Loucy (cell line): ENCODE results near the gene BLVRA.

Experiments
- H2AFZ ChIP-seq: fragments of 200-600 bp; sonication (generic); 2 replicates; pipeline ENCODE4 v1.6.0; 2016; ENCODE audit warnings: antibody characterized with exemption, mild to moderate bottlenecking, low read length, moderate library complexity
- H3F3A ChIP-seq: fragments of 200-600 bp; 2 replicates; pipeline ENCODE4 v1.6.0; 2016; ENCODE audit warnings: antibody characterized with exemption, low read depth, mild to moderate bottlenecking
- H3K27me3 ChIP-seq: fragments of 200-600 bp; sonication (generic); 2 replicates; pipeline ENCODE4 v1.6.1; 2014; ENCODE audit warnings: low read length, mild to moderate bottlenecking; ENCODE audit not compliant: insufficient read depth, poor library complexity, severe bottlenecking
- H3K36me3 ChIP-seq: fragments of 200-600 bp; sonication (generic); 2 replicates; pipeline ENCODE4 v1.6.1; 2016; ENCODE audit warnings: low read length; ENCODE audit not compliant: insufficient read depth
- H3K4me1 ChIP-seq: fragments of 200-600 bp; sonication (generic); 2 replicates; pipeline ENCODE4 v1.5.1; 2014; ENCODE audit warnings: low read length, mild to moderate bottlenecking; ENCODE audit not compliant: insufficient read depth, poor library complexity, severe bottlenecking
- H3K4me2 ChIP-seq: fragments of 200-600 bp; sonication (generic); 2 replicates; pipeline ENCODE4 v1.6.0; 2014; ENCODE audit warnings: antibody characterized with exemption, low read length, low read depth, mild to moderate bottlenecking; ENCODE audit not compliant: poor library complexity, severe bottlenecking
- H3K4me3 ChIP-seq: fragments of 200-600 bp; sonication (generic); 2 replicates; pipeline ENCODE4 v1.5.1; 2014; ENCODE audit warnings: low read length, mild to moderate bottlenecking, mixed read lengths; ENCODE audit not compliant: poor library complexity, severe bottlenecking
- H3K79me2 ChIP-seq: fragments of 200-600 bp; sonication (generic); 2 replicates; pipeline ENCODE4 v1.6.1; 2014; ENCODE audit warnings: low read length; ENCODE audit not compliant: insufficient read depth
- H3K9ac ChIP-seq: fragments of 200-600 bp; sonication (generic); 2 replicates; pipeline ENCODE4 v1.6.0; 2014; ENCODE audit warnings: mild to moderate bottlenecking, low read depth, low read length, moderate library complexity; ENCODE audit not compliant: poor library complexity, severe bottlenecking
- H3K9me2 ChIP-seq: fragments of 200-600 bp; sonication (generic); replicated peaks from 2 replicates; pipeline ENCODE4 v1.6.1; 2016; ENCODE audit warnings: low read depth, low read length, mixed read lengths
- H3K9me3 ChIP-seq: fragments of 200-600 bp; sonication (generic); 2 replicates; pipeline ENCODE4 v1.6.1; 2014; ENCODE audit warnings: mild to moderate bottlenecking, antibody characterized with exemption, low read length, low read depth; ENCODE audit not compliant: insufficient read depth
- H4K20me1 ChIP-seq: fragments of 200-600 bp; sonication (generic); 2 replicates; pipeline ENCODE4 v1.6.0; 2014; ENCODE audit warnings: antibody characterized with exemption, low read length, mild to moderate bottlenecking; ENCODE audit not compliant: insufficient read depth, poor library complexity, severe bottlenecking
- CTCF ChIP-seq: fragments of 200-600 bp; sonication (generic); conservative IDR thresholded peaks from 2 replicates; pipeline ENCODE4 v1.5.1; 2014; ENCODE audit warnings: mild to moderate bottlenecking, antibody characterized with exemption, low read length
- EZH2phosphoT487 ChIP-seq: fragments of 200-600 bp; IDR thresholded peaks from 2 replicates; pipeline ENCODE4 v1.6.1; 2018; ENCODE audit warnings: antibody characterized with exemption, mild to moderate bottlenecking, moderate library complexity, borderline replicate concordance

Gene BLVRA

GRCh38 chr7:43735403-43735801, 23.1 kb upstream of the BLVRA start:
- Histone ChIP-seq H3F3A (no peaks in the 10 kb centered on the region), H2AFZ (no peak overlapping the region), H3K4me1 (no peaks in the 10 kb centered on the region), H3K27me3 (no peaks in the 10 kb centered on the region), H3K4me3 (no peak overlapping the region), H3K4me2 (no peak overlapping the region), H4K20me1 (no peaks in the 10 kb centered on the region), H3K79me2 (no peaks in the 10 kb centered on the region), H3K9ac (no peak overlapping the region), H3K36me3 (no peaks in the 10 kb centered on the region), H3K9me2 (no peaks in the 10 kb centered on the region), H3K9me3 (no peaks in the 10 kb centered on the region)
- no peak for TF ChIP-seq EZH2phosphoT487
- no peak for TF ChIP-seq CTCF

- no peaks in the 10 kb centered on the region for H3F3A ChIP-seq
- H3K4me2 ChIP-seq, result no peak overlapping the region
- TF ChIP-seq CTCF (no peak), EZH2phosphoT487 (no peak)
- H3K79me2 ChIP-seq, result no peaks in the 10 kb centered on the region
- no peaks in the 10 kb centered on the region for H3K27me3 ChIP-seq
- H3K9me3 ChIP-seq, result no peaks in the 10 kb centered on the region
- no peaks in the 10 kb centered on the region for H3K36me3 ChIP-seq
- H4K20me1 ChIP-seq, result no peaks in the 10 kb centered on the region
- H3K9ac ChIP-seq, result no peak overlapping the region
- H3K4me1 ChIP-seq, result no peaks in the 10 kb centered on the region
- H3K9me2 ChIP-seq, result no peaks in the 10 kb centered on the region
- no peak overlapping the region for H2AFZ ChIP-seq
- H3K4me3 ChIP-seq, result no peak overlapping the region
These were observed 22.5 kb upstream of the BLVRA start for GRCh38 chr7:43735802-43736603.

GRCh38 chr7:43737467-43738127, 20.9 kb upstream of the BLVRA start:
- no peaks in the 10 kb centered on the region for H3K79me2 ChIP-seq
- no peak overlapping the region for H3K9ac ChIP-seq
- no peak overlapping the region for H3K4me3 ChIP-seq
- H3K9me2 ChIP-seq, result no peaks in the 10 kb centered on the region
- no peak overlapping the region for H2AFZ ChIP-seq
- no peaks in the 10 kb centered on the region for H3K36me3 ChIP-seq
- TF ChIP-seq CTCF (no peak), EZH2phosphoT487 (no peak)
- no peaks in the 10 kb centered on the region for H4K20me1 ChIP-seq
- H3K27me3 ChIP-seq, result no peaks in the 10 kb centered on the region
- H3K4me2 ChIP-seq, result no peak overlapping the region
- H3K9me3 ChIP-seq, result no peaks in the 10 kb centered on the region
- no peaks in the 10 kb centered on the region for H3K4me1 ChIP-seq
- no peaks in the 10 kb centered on the region for H3F3A ChIP-seq
